Natural killer cell (primary cell): ENCODE measurements around the gene CYREN. TPM values are rescaled to one million over a fixed set of nuclear protein-coding genes. Genes with fewer than 3 reads are reported as not detected.

Experiments
- ATAC-seq, 3 donors: fragments of 150-1000 bp in 2 of 3; fragments of 200-7000 bp in 1 of 3; cut with Tn5 transposase; 1 replicate in 1 of 3; 2 replicates in 2 of 3; pipeline ENCODE4 v1.10.0; 2021; ENCODE audit warnings: mild to moderate bottlenecking in 2 of 3, moderate library complexity in 2 of 3
- DNase-seq, 2 donors: peaks; one replicate each; pipeline versions ENCODE4 v3.0.0 to v3.0.0-alpha.2; 2013 to 2021; ENCODE audit warnings: mixed read lengths in 1 of 2
- H3K27ac ChIP-seq: one replicate; pipeline ENCODE4 v1.5.1; 2013; ENCODE audit warnings: mild to moderate bottlenecking, low read length
- H3K27me3 ChIP-seq: one replicate; pipeline ENCODE4 v1.6.1; 2013; ENCODE audit warnings: low read length; ENCODE audit not compliant: control insufficient read depth, insufficient read depth
- H3K36me3 ChIP-seq: one replicate; pipeline ENCODE4 v1.6.1; 2013; ENCODE audit warnings: low read length; ENCODE audit not compliant: control insufficient read depth, insufficient read depth
- H3K4me1 ChIP-seq: one replicate; pipeline ENCODE4 v1.6.1; 2013; ENCODE audit warnings: low read length; ENCODE audit not compliant: control insufficient read depth, insufficient read depth
- H3K4me3 ChIP-seq: one replicate; pipeline ENCODE4 v1.5.1; 2013; ENCODE audit warnings: low read length
- H3K9me3 ChIP-seq: one replicate; pipeline ENCODE4 v1.6.1; 2013; ENCODE audit warnings: low read length; ENCODE audit not compliant: control insufficient read depth, insufficient read depth
- H3K27ac Mint-ChIP-seq, 2 donors: one replicate each; pipeline ENCODE4 v1.8.0; 2022; ENCODE audit warnings: mild to moderate bottlenecking in 2 of 2, mixed read lengths in 2 of 2, moderate library complexity in 1 of 2
- H3K27me3 Mint-ChIP-seq, 2 donors: one replicate each; pipeline ENCODE4 v1.8.0; 2022; ENCODE audit warnings: low read depth in 2 of 2, mixed read lengths in 2 of 2
- H3K36me3 Mint-ChIP-seq: one replicate; pipeline ENCODE4 v1.8.0; 2022; ENCODE audit warnings: mixed read lengths
- H3K4me1 Mint-ChIP-seq, 2 donors: one replicate each; pipeline ENCODE4 v1.8.0; 2022; ENCODE audit warnings: mixed read lengths in 2 of 2
- H3K4me3 Mint-ChIP-seq: one replicate; pipeline ENCODE4 v1.8.0; 2022; ENCODE audit warnings: mild to moderate bottlenecking, moderate library complexity, mixed read lengths
- H3K9me3 Mint-ChIP-seq, 2 donors: one replicate each; pipeline ENCODE4 v1.8.0; 2022; ENCODE audit warnings: mixed read lengths in 2 of 2
- WGBS: methylation state at CpG from one replicate; pipeline ENCODE4 v1.1.7; 2013; ENCODE audit warnings: missing lambda C conversion rate; ENCODE audit not compliant: insufficient coverage; 5-methylcytosine and 5-hydroxymethylcytosine counted together
- intact Hi-C: fragments of 100-400 bp; cut with micrococcal nuclease; formaldehyde crosslinking; loops from one replicate; pipeline ENCODE4 v1.14.2; 2022
- total RNA-seq, 4 donors: library from RNA; stranded (reverse); fragments of 120-200 nt in 1 of 4; gene quantifications; one replicate each; pipeline versions ENCODE4 v1.2.3 to v1.2.4, GENCODE V29; 2013 to 2022
- TF ChIP-seq, protein P1 (sequence below): fragments of 200-600 bp; IDR thresholded peaks from one replicate; pipeline ENCODE4 v1.8.0; 2022; ENCODE audit warnings: antibody characterized with exemption

The CYREN gene
- total RNA-seq, 3 donors from 2014 or later (not counting 1 experiment from before 2014, with no cell fraction given): 26.1 to 33.9 (median 33.8) TPM

DNA sequence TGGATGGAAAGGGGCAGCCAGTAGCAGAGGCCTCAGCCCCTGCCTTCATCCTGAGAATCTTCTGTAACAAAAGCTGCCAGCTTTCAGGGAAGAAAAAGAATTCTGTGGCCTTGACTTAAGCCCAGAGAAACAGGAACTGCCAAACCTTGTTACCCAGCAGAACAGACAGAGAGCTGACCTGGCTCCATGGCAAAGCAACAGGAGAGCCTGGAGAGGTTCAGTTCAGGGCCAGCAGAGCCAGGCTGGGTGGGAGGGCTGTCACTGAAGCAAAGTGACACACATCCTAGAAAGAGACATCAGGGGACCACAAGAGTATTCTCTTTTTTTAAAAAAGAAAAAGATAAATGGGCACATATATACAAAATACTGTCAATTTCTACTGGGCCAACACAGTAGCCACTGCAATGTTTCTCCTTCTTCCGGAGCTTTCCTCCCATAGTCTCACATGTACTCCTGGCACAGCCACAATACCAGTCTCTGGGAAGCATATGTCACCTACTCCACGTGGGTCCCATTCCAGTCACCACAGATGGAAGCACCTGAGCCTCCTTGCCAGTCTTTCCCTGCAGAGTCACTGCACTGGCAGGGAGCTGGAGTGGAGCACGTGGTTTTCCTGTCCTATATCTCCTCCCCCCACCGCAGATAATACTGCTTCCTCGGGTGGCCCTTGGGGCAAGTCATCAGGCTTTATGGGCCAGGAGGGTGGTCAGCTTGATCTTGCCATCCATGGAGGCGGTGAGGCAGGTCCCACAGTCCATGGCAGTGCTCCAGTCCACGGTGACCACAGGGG lies 15.2 kb upstream of the CYREN start:
- Histone ChIP-seq H3K4me3 (no peak overlapping the region), H3K27me3 (no peaks in the 10 kb centered on the region), H3K4me1 (no peaks in the 10 kb centered on the region), H3K9me3 (peaks cover 16% of the 10 kb centered on the region), H3K27ac (no peak overlapping the region), H3K36me3 (peaks cover 38% of the 10 kb centered on the region)
- TF ChIP-seq, protein P1, sequence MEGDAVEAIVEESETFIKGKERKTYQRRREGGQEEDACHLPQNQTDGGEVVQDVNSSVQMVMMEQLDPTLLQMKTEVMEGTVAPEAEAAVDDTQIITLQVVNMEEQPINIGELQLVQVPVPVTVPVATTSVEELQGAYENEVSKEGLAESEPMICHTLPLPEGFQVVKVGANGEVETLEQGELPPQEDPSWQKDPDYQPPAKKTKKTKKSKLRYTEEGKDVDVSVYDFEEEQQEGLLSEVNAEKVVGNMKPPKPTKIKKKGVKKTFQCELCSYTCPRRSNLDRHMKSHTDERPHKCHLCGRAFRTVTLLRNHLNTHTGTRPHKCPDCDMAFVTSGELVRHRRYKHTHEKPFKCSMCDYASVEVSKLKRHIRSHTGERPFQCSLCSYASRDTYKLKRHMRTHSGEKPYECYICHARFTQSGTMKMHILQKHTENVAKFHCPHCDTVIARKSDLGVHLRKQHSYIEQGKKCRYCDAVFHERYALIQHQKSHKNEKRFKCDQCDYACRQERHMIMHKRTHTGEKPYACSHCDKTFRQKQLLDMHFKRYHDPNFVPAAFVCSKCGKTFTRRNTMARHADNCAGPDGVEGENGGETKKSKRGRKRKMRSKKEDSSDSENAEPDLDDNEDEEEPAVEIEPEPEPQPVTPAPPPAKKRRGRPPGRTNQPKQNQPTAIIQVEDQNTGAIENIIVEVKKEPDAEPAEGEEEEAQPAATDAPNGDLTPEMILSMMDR: no peak
- H3K27ac Mint-ChIP-seq: no peak overlapping the region
- peaks cover 28% of the 10 kb centered on the region for H3K36me3 Mint-ChIP-seq
- no peak overlapping the region for H3K4me3 Mint-ChIP-seq
- ATAC-seq: no peak
- peaks cover 0 to 4% of the 10 kb centered on the region in 2 donors for H3K4me1 Mint-ChIP-seq
- intact Hi-C loops: no loop called here
- H3K27me3 Mint-ChIP-seq: no peaks in the 10 kb centered on the region
- WGBS: 69% methylated on average over 7 of the region's 7 CpGs
- no peak for DNase-seq
- H3K9me3 Mint-ChIP-seq: peaks cover 6 to 15% of the 10 kb centered on the region in 2 donors

GRCh38 chr7:135184254-135184841 lies 13.8 kb upstream of the CYREN start:
- DNase-seq: no peak
- no peak overlapping the region for H3K27ac ChIP-seq
- Mint-ChIP-seq H3K9me3 (peaks cover 6 to 15% of the 10 kb centered on the region in 2 donors), H3K4me3 (no peak overlapping the region), H3K27me3 (no peaks in the 10 kb centered on the region), H3K36me3 (peaks cover 29% of the 10 kb centered on the region), H3K4me1 (no peaks in the 10 kb centered on the region), H3K27ac (no peak overlapping the region)
- WGBS: 94% methylated on average over 5 of the region's 5 CpGs
- no peak for ATAC-seq
- H3K4me3 ChIP-seq: no peak overlapping the region
- H3K36me3 ChIP-seq: peaks cover 38% of the 10 kb centered on the region
- H3K4me1 ChIP-seq: no peaks in the 10 kb centered on the region
- intact Hi-C loops: no loop called here
- no peaks in the 10 kb centered on the region for H3K27me3 ChIP-seq
- peaks cover 24% of the 10 kb centered on the region for H3K9me3 ChIP-seq
- TF ChIP-seq, protein P1: no peak

DNA sequence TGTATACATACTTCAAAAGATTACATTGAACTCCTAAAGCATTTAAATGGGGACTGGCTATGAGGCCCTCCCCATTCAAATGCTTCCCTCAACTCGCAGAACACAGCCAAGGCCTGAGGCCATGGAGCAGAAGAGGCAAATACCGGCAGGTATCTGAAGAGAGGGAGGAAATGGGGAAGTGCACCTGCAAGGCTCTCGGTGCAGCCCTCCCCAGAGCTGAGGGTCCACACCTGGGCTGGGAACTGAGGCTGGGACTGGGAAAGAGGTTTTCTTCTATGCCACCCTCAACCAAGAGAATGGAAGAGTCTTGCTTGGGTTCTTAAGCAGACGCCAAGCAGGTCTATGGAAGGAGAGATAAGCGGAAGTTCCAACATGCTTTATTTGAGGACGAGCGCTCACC lies 13.0 kb upstream of the CYREN start:
- H3K9me3 Mint-ChIP-seq: peaks cover 9 to 18% of the 10 kb centered on the region in 2 donors
- no peaks in the 10 kb centered on the region for H3K27me3 Mint-ChIP-seq
- no peaks in the 10 kb centered on the region for H3K27me3 ChIP-seq
- H3K4me3 Mint-ChIP-seq: no peak overlapping the region
- H3K27ac ChIP-seq: no peak overlapping the region
- TF ChIP-seq, protein P1: no peak
- ATAC-seq (no peak), DNase-seq (no peak)
- 96% methylated on average over 7 of the region's 7 CpGs for WGBS
- H3K36me3 ChIP-seq: peaks cover 29% of the 10 kb centered on the region
- H3K9me3 ChIP-seq: peaks cover 24% of the 10 kb centered on the region
- no peaks in the 10 kb centered on the region for H3K4me1 ChIP-seq
- H3K4me1 Mint-ChIP-seq: peaks cover 0 to 4% of the 10 kb centered on the region in 2 donors
- intact Hi-C loops: no loop called here
- H3K4me3 ChIP-seq: no peak overlapping the region
- peaks cover 37% of the 10 kb centered on the region for H3K36me3 Mint-ChIP-seq
- H3K27ac Mint-ChIP-seq: no peak overlapping the region
